Brain microvascular endothelial cell (primary cell): ENCODE measurements around the gene VCX3B.
"Not testable (repeated sequence)": the region's sequence is repeated elsewhere in the genome, so short reads cannot be mapped to it uniquely, and the experiment has no call there.

Experiments used
- DNase-seq: peaks from one replicate; pipeline ENCODE4 v3.0.0-alpha.2; 2020
- H3K27ac ChIP-seq: fragments of 250-450 bp; sonication (Bioruptor Pico); 2 replicates; pipeline ENCODE4 v1.5.1; 2020; ENCODE audit warnings: mild to moderate bottlenecking, moderate library complexity
- H3K27me3 ChIP-seq: fragments of 250-450 bp; sonication (Bioruptor Pico); replicated peaks from 2 replicates; pipeline ENCODE4 v1.5.1; 2020; ENCODE audit warnings: mild to moderate bottlenecking
- H3K36me3 ChIP-seq: fragments of 250-450 bp; sonication (Bioruptor Pico); replicated peaks from 2 replicates; pipeline ENCODE4 v1.5.1; 2020; ENCODE audit warnings: mild to moderate bottlenecking
- H3K4me3 ChIP-seq: 2 replicates; pipeline ENCODE4 v1.5.1; 2011; ENCODE audit warnings: low read depth, mild to moderate bottlenecking, control low read depth, low read length, moderate library complexity
- CTCF ChIP-seq: IDR thresholded peaks from 2 replicates; pipeline ENCODE4 v1.5.1; 2011; ENCODE audit warnings: low read depth, mild to moderate bottlenecking, moderate library complexity, low read length, control low read depth, inconsistent platforms; ENCODE audit errors: missing control alignments
- in situ Hi-C: cut with HindIII; loops from 2 replicates; pipeline ENCODE4 v1.10.0; 2017; ENCODE audit warnings: low sequenced_read_pairs, low pct_ligation_motif_present

VCX3B gene

GRCh38 chrX:8464530-8464929, at the start of gene VCX3B:
VCX3B (plus strand) TSS chrX:8464830; CDS start chrX:8465451, 621 bp downstream.
- H3K27ac ChIP-seq, H3K4me3 ChIP-seq, H3K36me3 ChIP-seq, DNase-seq, in situ Hi-C loops, H3K27me3 ChIP-seq: not testable (repeated sequence)

- Histone ChIP-seq H3K4me3 (no peak overlapping the region), H3K36me3 (no peaks in the 10 kb centered on the region), H3K27me3 (no peaks in the 10 kb centered on the region), H3K27ac (no peak overlapping the region)
- no peak for TF ChIP-seq CTCF
- in situ Hi-C loops = no loop called here
- DNase-seq = no peak
These were observed 46.3 kb upstream of the VCX3B start for GRCh38 chrX:8418301-8418700.

GRCh38 chrX:8424912-8425311, 39.7 kb upstream of the VCX3B start:
- no peak for TF ChIP-seq CTCF
- DNase-seq = no peak
- Histone ChIP-seq H3K36me3 (no peaks in the 10 kb centered on the region), H3K27me3 (no peaks in the 10 kb centered on the region), H3K27ac (no peak overlapping the region), H3K4me3 (no peak overlapping the region)
- in situ Hi-C loops = no loop called here

- TF ChIP-seq CTCF = no peak
- in situ Hi-C loops = no loop called here
- Histone ChIP-seq H3K4me3 (no peak overlapping the region), H3K27me3 (no peaks in the 10 kb centered on the region), H3K36me3 (no peaks in the 10 kb centered on the region), H3K27ac (no peak overlapping the region)
- no peak for DNase-seq
These were observed 34.9 kb upstream of the VCX3B start for GRCh38 chrX:8429692-8430249.

- in situ Hi-C loops = no loop called here
These were observed 34.2 kb upstream of the VCX3B start for GRCh38 chrX:8430444-8430843.

GRCh38 chrX:8432396-8432795, 32.2 kb upstream of the VCX3B start:
- Histone ChIP-seq H3K27ac (no peak overlapping the region), H3K27me3 (no peaks in the 10 kb centered on the region), H3K4me3 (no peak overlapping the region), H3K36me3 (no peaks in the 10 kb centered on the region)
- TF ChIP-seq CTCF = no peak
- DNase-seq = no peak
- in situ Hi-C loops = no loop called here

More at GRCh38 chrX:8430444-8430843, 34.2 kb upstream of the VCX3B start:
- no peaks in the 10 kb centered on the region for H3K36me3 ChIP-seq
- no peak for DNase-seq
- no peak overlapping the region for H3K27ac ChIP-seq
- no peaks in the 10 kb centered on the region for H3K27me3 ChIP-seq
- no peak for TF ChIP-seq CTCF
- H3K4me3 ChIP-seq = no peak overlapping the region
